Stomach smooth muscle (tissue), 2 donors: ENCODE measurements around the gene BCKDHA.

Source experiments
- H3K27ac ChIP-seq: one replicate; pipeline ENCODE4 v1.7.0; 2013; ENCODE audit warnings: mild to moderate bottlenecking, low read length, inconsistent platforms
- H3K27me3 ChIP-seq, 2 donors: one replicate each; pipeline ENCODE4 v1.7.0; 2013; ENCODE audit warnings: low read length in 2 of 2; ENCODE audit not compliant: insufficient read depth in 2 of 2, control insufficient read depth in 1 of 2
- H3K36me3 ChIP-seq, 2 donors: one replicate each; pipeline ENCODE4 v1.7.0; 2013; ENCODE audit warnings: low read length in 2 of 2; ENCODE audit not compliant: control insufficient read depth in 2 of 2, insufficient read depth in 2 of 2
- H3K4me1 ChIP-seq: one replicate; pipeline ENCODE4 v1.7.0; 2013; ENCODE audit warnings: low read length; ENCODE audit not compliant: control insufficient read depth, insufficient read depth
- H3K4me3 ChIP-seq, 2 donors: one replicate each; pipeline ENCODE4 v1.7.0; 2013; ENCODE audit warnings: low read length in 2 of 2
- H3K9ac ChIP-seq, 2 donors: one replicate each; pipeline ENCODE4 v1.7.0; 2013; ENCODE audit warnings: low read length in 2 of 2, mild to moderate bottlenecking in 1 of 2
- H3K9me3 ChIP-seq, 2 donors: one replicate each; pipeline ENCODE4 v1.7.0; 2013; ENCODE audit warnings: low read length in 2 of 2; ENCODE audit not compliant: control insufficient read depth in 2 of 2
- donor health status: healthy.
- donor health status: Pancreatic carcinoma.

Gene BCKDHA

GRCh38 chr19:41356984-41357739 lies 40.5 kb upstream of the BCKDHA start:
- H3K36me3 ChIP-seq, result no peaks in the 10 kb centered on the region
- H3K4me3 ChIP-seq, result no peak overlapping the region
- peaks cover 20% of the 10 kb centered on the region for H3K4me1 ChIP-seq
- H3K9ac ChIP-seq, result no peak overlapping the region
- H3K27me3 ChIP-seq, result no peaks in the 10 kb centered on the region
- no peaks in the 10 kb centered on the region for H3K9me3 ChIP-seq
- no peak overlapping the region for H3K27ac ChIP-seq

- Histone ChIP-seq H3K9me3 (no peaks in the 10 kb centered on the region), H3K27ac (no peak overlapping the region), H3K4me3 (no peak overlapping the region), H3K27me3 (no peaks in the 10 kb centered on the region), H3K4me1 (peaks cover 15% of the 10 kb centered on the region), H3K9ac (no peak overlapping the region), H3K36me3 (no peaks in the 10 kb centered on the region)
These were observed 39.9 kb upstream of the BCKDHA start for GRCh38 chr19:41357746-41358145.

GRCh38 chr19:41359741-41360140 lies 37.9 kb upstream of the BCKDHA start:
- H3K27me3 ChIP-seq, result no peaks in the 10 kb centered on the region
- H3K4me3 ChIP-seq, result no peak overlapping the region
- no peak overlapping the region for H3K9ac ChIP-seq
- no peak overlapping the region for H3K27ac ChIP-seq
- H3K36me3 ChIP-seq, result no peaks in the 10 kb centered on the region
- peaks cover 11% of the 10 kb centered on the region for H3K4me1 ChIP-seq
- no peaks in the 10 kb centered on the region for H3K9me3 ChIP-seq

GRCh38 chr19:41362143-41362847 lies 35.3 kb upstream of the BCKDHA start:
- H3K36me3 ChIP-seq, result no peaks in the 10 kb centered on the region
- H3K9ac ChIP-seq, result no peak overlapping the region
- no peaks in the 10 kb centered on the region for H3K27me3 ChIP-seq
- peaks cover 14% of the 10 kb centered on the region for H3K4me1 ChIP-seq
- H3K27ac ChIP-seq, result no peak overlapping the region
- H3K4me3 ChIP-seq, result no peak overlapping the region
- no peaks in the 10 kb centered on the region for H3K9me3 ChIP-seq

GRCh38 chr19:41363371-41363752 lies 34.3 kb upstream of the BCKDHA start:
- H3K36me3 ChIP-seq, result no peaks in the 10 kb centered on the region
- H3K4me1 ChIP-seq, result peaks cover 14% of the 10 kb centered on the region
- H3K27me3 ChIP-seq, result no peaks in the 10 kb centered on the region
- H3K9ac ChIP-seq, result peak overlapping the region; percentile 86 to 98
- peak overlapping the region; percentile 98 for H3K27ac ChIP-seq
- H3K4me3 ChIP-seq, result peak overlapping the region; percentile 80 to 96
- no peaks in the 10 kb centered on the region for H3K9me3 ChIP-seq

GRCh38 chr19:41363753-41364523 lies 33.7 kb upstream of the BCKDHA start, which contains the start of gene B9D2:
Gene B9D2, minus strand, starts transcription at chr19:41364149. Its CDS starts 630 bp downstream, at chr19:41363519.
- H3K36me3 ChIP-seq, result no peaks in the 10 kb centered on the region
- peak within 1 kb of the TSS; percentile 80 to 96 for H3K4me3 ChIP-seq
- H3K9me3 ChIP-seq, result no peaks in the 10 kb centered on the region
- H3K27me3 ChIP-seq, result no peaks in the 10 kb centered on the region
- peak within 1 kb of the TSS; percentile 98 for H3K27ac ChIP-seq
- H3K9ac ChIP-seq, result peak within 1 kb of the TSS; percentile 86 to 98
- H3K4me1 ChIP-seq, result peaks cover 14% of the 10 kb centered on the region

GRCh38 chr19:41364524-41365391 lies 32.9 kb upstream of the BCKDHA start:
- Histone ChIP-seq H3K9ac (peak overlapping the region; percentile 86 to 98), H3K36me3 (no peaks in the 10 kb centered on the region)

GRCh38 chr19:41366089-41366488 lies 31.5 kb upstream of the BCKDHA start:
- H3K4me1 ChIP-seq, result peaks cover 14% of the 10 kb centered on the region
- H3K36me3 ChIP-seq, result no peaks in the 10 kb centered on the region

More at GRCh38 chr19:41364524-41365391, 32.9 kb upstream of the BCKDHA start:
- Histone ChIP-seq H3K4me1 (peaks cover 14% of the 10 kb centered on the region), H3K27ac (peak overlapping the region; percentile 98), H3K4me3 (peak overlapping the region; percentile 80 to 96), H3K9me3 (no peaks in the 10 kb centered on the region), H3K27me3 (no peaks in the 10 kb centered on the region)

GRCh38 chr19:41367848-41368301 lies 29.7 kb upstream of the BCKDHA start:
- no peaks in the 10 kb centered on the region for H3K36me3 ChIP-seq
- no peak overlapping the region for H3K27ac ChIP-seq
- no peaks in the 10 kb centered on the region for H3K9me3 ChIP-seq
- no peaks in the 10 kb centered on the region for H3K27me3 ChIP-seq
- H3K9ac ChIP-seq, result no peak overlapping the region
- no peak overlapping the region for H3K4me3 ChIP-seq
- peaks cover 12% of the 10 kb centered on the region for H3K4me1 ChIP-seq

More at GRCh38 chr19:41366089-41366488, 31.5 kb upstream of the BCKDHA start:
- Histone ChIP-seq H3K9ac (no peak overlapping the region), H3K4me3 (no peak overlapping the region), H3K27me3 (no peaks in the 10 kb centered on the region), H3K27ac (no peak overlapping the region), H3K9me3 (no peaks in the 10 kb centered on the region)

GRCh38 chr19:41369769-41370168 lies 27.8 kb upstream of the BCKDHA start:
- Histone ChIP-seq H3K9ac (no peak overlapping the region), H3K36me3 (no peaks in the 10 kb centered on the region), H3K27me3 (no peaks in the 10 kb centered on the region), H3K9me3 (no peaks in the 10 kb centered on the region), H3K27ac (no peak overlapping the region), H3K4me1 (peaks cover 15% of the 10 kb centered on the region), H3K4me3 (no peak overlapping the region)
